Measurements from ENCODE around the gene UPF1. TPM values are rescaled to one million over a fixed set of nuclear protein-coding genes. Genes with fewer than 3 reads are reported as not detected.
A peak's percentile ranks its signal among the peaks of the same experiment; 100 is the strongest.

The UPF1 gene
- total RNA-seq, 1 donor from 2014 or later, result 75.8 TPM

DNA sequence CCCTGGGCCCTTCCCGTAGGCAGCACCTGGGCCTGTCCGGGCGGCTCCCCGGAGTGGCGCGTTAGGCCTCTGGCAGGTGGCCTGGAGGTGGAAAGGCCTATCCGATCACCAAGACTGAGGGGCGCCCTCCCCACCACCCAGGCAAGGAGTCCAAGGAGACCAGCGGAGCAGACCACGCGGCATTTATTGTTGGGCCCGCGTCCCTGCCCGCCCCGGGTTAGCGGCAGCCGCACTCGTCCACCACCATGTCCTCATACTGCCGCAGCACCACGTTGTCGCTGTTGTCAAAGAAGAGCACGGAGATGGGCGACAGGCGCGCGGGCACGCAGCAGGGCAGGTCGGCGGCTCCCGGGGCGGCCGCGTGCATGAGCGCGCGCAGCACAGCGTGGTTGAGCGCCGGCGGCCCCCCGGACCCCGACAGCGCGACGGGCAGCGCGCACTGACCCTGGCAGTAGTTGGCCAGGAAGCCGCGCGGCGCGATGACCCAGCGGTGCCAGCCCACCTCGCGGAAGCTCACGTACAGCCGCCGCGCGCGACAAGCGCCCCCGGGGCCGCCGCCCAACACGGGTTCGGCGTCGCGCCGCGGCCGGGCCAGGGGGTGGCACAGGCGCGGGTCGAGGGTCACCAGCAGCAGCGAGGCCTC is 36.7 kb downstream of the UPF1 start:
- DNase-seq, result no peak
- Histone ChIP-seq H3K36me3 (peaks cover 51% of the 10 kb centered on the region), H3K4me3 (no peak overlapping the region), H3K27me3 (ENCODE audit: low read depth) (peaks cover 8% of the 10 kb centered on the region), H3K27ac (no peak overlapping the region), H3K4me1 (peaks cover 11% of the 10 kb centered on the region), H3K9me3 (no peaks in the 10 kb centered on the region)
- no peak for ATAC-seq
- intact Hi-C loops (cut with DNase I), result no loop called here
- no peak for TF ChIP-seq CTCF (IDR thresholded peaks at IDR 0.05)

GRCh38 chr19:18869023-18869618 is 37.4 kb downstream of the UPF1 start:
- intact Hi-C loops (cut with DNase I), result no loop called here
- no peak for ATAC-seq
- Histone ChIP-seq H3K27ac (no peak overlapping the region), H3K36me3 (peaks cover 44% of the 10 kb centered on the region), H3K4me3 (no peak overlapping the region), H3K9me3 (no peaks in the 10 kb centered on the region), H3K4me1 (peaks cover 11% of the 10 kb centered on the region), H3K27me3 (ENCODE audit: low read depth) (peaks cover 8% of the 10 kb centered on the region)
- DNase-seq, result no peak
- TF ChIP-seq CTCF (IDR thresholded peaks at IDR 0.05), result no peak

- Histone ChIP-seq H3K36me3 (peaks cover 36% of the 10 kb centered on the region), H3K27me3 (ENCODE audit: low read depth) (peaks cover 8% of the 10 kb centered on the region), H3K4me1 (peaks cover 11% of the 10 kb centered on the region), H3K27ac (no peak overlapping the region), H3K9me3 (no peaks in the 10 kb centered on the region), H3K4me3 (no peak overlapping the region)
- DNase-seq (peak; percentile 44), ATAC-seq (peak in 1 of 2 donors; percentile 5)
- intact Hi-C loops (cut with DNase I), result no loop called here
- TF ChIP-seq CTCF (IDR thresholded peaks at IDR 0.05), result no peak
These were observed 38.2 kb downstream of the UPF1 start for GRCh38 chr19:18869781-18870530.

DNA sequence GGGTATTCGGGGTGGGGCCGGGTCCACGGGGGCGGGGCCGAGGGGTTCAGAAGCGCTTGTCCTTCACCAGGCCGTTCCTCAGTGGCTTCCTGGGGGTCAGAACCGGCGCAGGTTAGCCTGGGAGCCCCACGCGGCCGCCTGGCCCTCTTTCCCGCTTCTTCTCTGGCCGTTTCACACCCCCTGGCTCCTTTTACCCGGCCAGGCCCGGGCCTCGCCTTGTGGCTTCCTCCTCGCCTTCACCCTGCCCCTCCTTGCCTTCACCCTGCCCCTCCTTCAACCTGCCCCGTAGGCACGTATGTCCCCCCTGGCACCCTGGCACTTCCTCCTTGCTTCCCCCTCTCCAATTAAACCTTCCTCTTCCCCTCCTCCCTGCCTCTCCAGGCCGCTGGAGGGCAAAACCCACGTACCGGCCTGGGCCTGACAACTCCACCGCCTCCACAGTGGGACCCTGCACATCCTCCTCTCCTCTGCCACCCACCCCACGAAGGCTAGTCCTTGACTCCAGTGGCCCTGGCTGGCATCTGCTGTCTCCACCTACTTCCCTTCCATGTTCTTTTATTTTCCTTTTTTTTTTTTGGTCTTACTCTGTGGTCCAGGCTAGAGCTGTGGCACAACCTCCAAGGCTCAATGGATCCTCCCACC is 38.9 kb downstream of the UPF1 start:
- peak; percentile 44 for DNase-seq
- intact Hi-C loops (cut with DNase I), result no loop called here
- TF ChIP-seq CTCF (IDR thresholded peaks at IDR 0.05), result no peak
- Histone ChIP-seq H3K4me1 (peaks cover 11% of the 10 kb centered on the region), H3K27ac (no peak overlapping the region), H3K36me3 (peaks cover 29% of the 10 kb centered on the region), H3K4me3 (no peak overlapping the region), H3K9me3 (no peaks in the 10 kb centered on the region), H3K27me3 (ENCODE audit: low read depth) (peaks cover 8% of the 10 kb centered on the region)
- peak; percentile 4 to 5 for ATAC-seq

GRCh38 chr19:18871543-18871942 is 39.8 kb downstream of the UPF1 start:
- H3K4me3 ChIP-seq, result no peak overlapping the region
- H3K27me3 ChIP-seq (ENCODE audit: low read depth), result peaks cover 8% of the 10 kb centered on the region
- H3K9me3 ChIP-seq, result no peaks in the 10 kb centered on the region
- TF ChIP-seq CTCF (IDR thresholded peaks at IDR 0.05), result no peak
- DNase-seq (no peak), ATAC-seq (no peak)
- no peak overlapping the region for H3K27ac ChIP-seq
- intact Hi-C loops (cut with DNase I), result no loop called here
- peaks cover 11% of the 10 kb centered on the region for H3K4me1 ChIP-seq
- H3K36me3 ChIP-seq, result peaks cover 20% of the 10 kb centered on the region
